ENCODE results near the gene RNF138. TPM values are rescaled to one million over a fixed set of nuclear protein-coding genes. Genes with fewer than 3 reads are reported as not detected.
"Not testable (repeated sequence)": the region's sequence is repeated elsewhere in the genome, so short reads cannot be mapped to it uniquely, and the experiment has no call there.

Gene RNF138
- total RNA-seq, 1 donor from 2014 or later, result 39.1 TPM

GRCh38 chr18:32074206-32074605 lies 17.5 kb upstream of the RNF138 start:
- Histone ChIP-seq H3K4me3 (ENCODE audit: low read length in 3 of 3) (no peak overlapping the region), H3K36me3 (ENCODE audit: control insufficient read depth in 3 of 3, insufficient read depth in 3 of 3, low read length in 3 of 3) (no peaks in the 10 kb centered on the region), H3K9me3 (ENCODE audit: control insufficient read depth in 3 of 3, low read length in 3 of 3) (no peaks in the 10 kb centered on the region), H3K9ac (ENCODE audit: low read depth in 1 of 3, low read length in 3 of 3) (no peak overlapping the region), H3K4me1 (ENCODE audit: control insufficient read depth in 3 of 3, insufficient read depth in 3 of 3, low read length in 3 of 3) (no peaks in the 10 kb centered on the region), H3K27ac (ENCODE audit: low read depth, low read length) (no peak overlapping the region), H3K27me3 (ENCODE audit: control insufficient read depth in 3 of 3, insufficient read depth in 3 of 3, low read length in 3 of 3) (no peaks in the 10 kb centered on the region)

- Histone ChIP-seq H3K9ac (ENCODE audit: low read depth in 1 of 3, low read length in 3 of 3) (no peak overlapping the region), H3K4me1 (ENCODE audit: control insufficient read depth in 3 of 3, insufficient read depth in 3 of 3, low read length in 3 of 3) (no peaks in the 10 kb centered on the region), H3K4me3 (ENCODE audit: low read length in 3 of 3) (no peak overlapping the region), H3K27me3 (ENCODE audit: control insufficient read depth in 3 of 3, insufficient read depth in 3 of 3, low read length in 3 of 3) (no peaks in the 10 kb centered on the region), H3K36me3 (ENCODE audit: control insufficient read depth in 3 of 3, insufficient read depth in 3 of 3, low read length in 3 of 3) (no peaks in the 10 kb centered on the region), H3K9me3 (ENCODE audit: control insufficient read depth in 3 of 3, low read length in 3 of 3) (no peaks in the 10 kb centered on the region), H3K27ac (ENCODE audit: low read depth, low read length) (no peak overlapping the region)
Observed at GRCh38 chr18:32078845-32079244, 12.8 kb upstream of the RNF138 start.

- peaks cover 2 to 18% (median 6%) of the 10 kb centered on the region in 3 donors for H3K4me1 ChIP-seq (ENCODE audit: control insufficient read depth in 3 of 3, insufficient read depth in 3 of 3, low read length in 3 of 3)
- no peak overlapping the region for H3K27ac ChIP-seq (ENCODE audit: low read depth, low read length)
- H3K9ac ChIP-seq (ENCODE audit: low read depth in 1 of 3, low read length in 3 of 3), result no peak overlapping the region
- H3K9me3 ChIP-seq (ENCODE audit: control insufficient read depth in 3 of 3, low read length in 3 of 3), result no peaks in the 10 kb centered on the region
- H3K36me3 ChIP-seq (ENCODE audit: control insufficient read depth in 3 of 3, insufficient read depth in 3 of 3, low read length in 3 of 3), result no peaks in the 10 kb centered on the region
- no peak overlapping the region for H3K4me3 ChIP-seq (ENCODE audit: low read length in 3 of 3)
- no peaks in the 10 kb centered on the region for H3K27me3 ChIP-seq (ENCODE audit: control insufficient read depth in 3 of 3, insufficient read depth in 3 of 3, low read length in 3 of 3)
Observed at GRCh38 chr18:32081881-32082280, 9.8 kb upstream of the RNF138 start.

- H3K9ac ChIP-seq (ENCODE audit: low read depth in 1 of 3, low read length in 3 of 3), result no peak overlapping the region
- no peak overlapping the region for H3K4me3 ChIP-seq (ENCODE audit: low read length in 3 of 3)
- H3K9me3 ChIP-seq (ENCODE audit: control insufficient read depth in 3 of 3, low read length in 3 of 3), result no peaks in the 10 kb centered on the region
- H3K27ac ChIP-seq (ENCODE audit: low read depth, low read length), result no peak overlapping the region
- peaks cover 2 to 18% (median 6%) of the 10 kb centered on the region in 3 donors for H3K4me1 ChIP-seq (ENCODE audit: control insufficient read depth in 3 of 3, insufficient read depth in 3 of 3, low read length in 3 of 3)
- no peaks in the 10 kb centered on the region for H3K36me3 ChIP-seq (ENCODE audit: control insufficient read depth in 3 of 3, insufficient read depth in 3 of 3, low read length in 3 of 3)
- no peaks in the 10 kb centered on the region for H3K27me3 ChIP-seq (ENCODE audit: control insufficient read depth in 3 of 3, insufficient read depth in 3 of 3, low read length in 3 of 3)
Observed at GRCh38 chr18:32083781-32084180, 7.9 kb upstream of the RNF138 start.

GRCh38 chr18:32086881-32087280 lies 4.8 kb upstream of the RNF138 start:
- no peaks in the 10 kb centered on the region for H3K27me3 ChIP-seq (ENCODE audit: control insufficient read depth in 3 of 3, insufficient read depth in 3 of 3, low read length in 3 of 3)
- peaks cover 2 to 21% (median 9%) of the 10 kb centered on the region in 3 donors for H3K4me1 ChIP-seq (ENCODE audit: control insufficient read depth in 3 of 3, insufficient read depth in 3 of 3, low read length in 3 of 3)
- H3K9me3 ChIP-seq (ENCODE audit: control insufficient read depth in 3 of 3, low read length in 3 of 3), result no peaks in the 10 kb centered on the region
- no peak overlapping the region for H3K9ac ChIP-seq (ENCODE audit: low read depth in 1 of 3, low read length in 3 of 3)
- H3K4me3 ChIP-seq (ENCODE audit: low read length in 3 of 3), result no peak overlapping the region
- H3K36me3 ChIP-seq (ENCODE audit: control insufficient read depth in 3 of 3, insufficient read depth in 3 of 3, low read length in 3 of 3), result no peaks in the 10 kb centered on the region
- no peak overlapping the region for H3K27ac ChIP-seq (ENCODE audit: low read depth, low read length)

- H3K27ac ChIP-seq (ENCODE audit: low read depth, low read length), result peak overlapping the region; percentile 100
- H3K9ac ChIP-seq (ENCODE audit: low read depth in 1 of 3, low read length in 3 of 3); H3K4me3 ChIP-seq (ENCODE audit: low read length in 3 of 3): not testable (repeated sequence)
Observed at GRCh38 chr18:32090831-32091230, 843 bp upstream of the RNF138 start.

GRCh38 chr18:32091325-32091723 lies 350 bp upstream of the RNF138 start:
- H3K9me3 ChIP-seq (ENCODE audit: control insufficient read depth in 3 of 3, low read length in 3 of 3), result no peaks in the 10 kb centered on the region
- H3K27ac ChIP-seq (ENCODE audit: low read depth, low read length), result peak overlapping the region; percentile 100
- peaks cover 0 to 18% (median 18%) of the 10 kb centered on the region in 3 donors for H3K4me1 ChIP-seq (ENCODE audit: control insufficient read depth in 3 of 3, insufficient read depth in 3 of 3, low read length in 3 of 3)
- H3K36me3 ChIP-seq (ENCODE audit: control insufficient read depth in 3 of 3, insufficient read depth in 3 of 3, low read length in 3 of 3), result no peaks in the 10 kb centered on the region
- H3K4me3 ChIP-seq (ENCODE audit: low read length in 3 of 3), result peak overlapping the region; percentile 60 to 78 (median 77)
- H3K27me3 ChIP-seq (ENCODE audit: control insufficient read depth in 3 of 3, insufficient read depth in 3 of 3, low read length in 3 of 3), result no peaks in the 10 kb centered on the region
- H3K9ac ChIP-seq (ENCODE audit: low read depth in 1 of 3, low read length in 3 of 3), result peak overlapping the region; percentile 83 to 97 (median 96)

More at GRCh38 chr18:32090831-32091230, 843 bp upstream of the RNF138 start:
- peaks cover 0 to 21% (median 14%) of the 10 kb centered on the region in 3 donors for H3K4me1 ChIP-seq (ENCODE audit: control insufficient read depth in 3 of 3, insufficient read depth in 3 of 3, low read length in 3 of 3)
- H3K9me3 ChIP-seq (ENCODE audit: control insufficient read depth in 3 of 3, low read length in 3 of 3); H3K36me3 ChIP-seq (ENCODE audit: control insufficient read depth in 3 of 3, insufficient read depth in 3 of 3, low read length in 3 of 3); H3K27me3 ChIP-seq (ENCODE audit: control insufficient read depth in 3 of 3, insufficient read depth in 3 of 3, low read length in 3 of 3): not testable (repeated sequence)

- Histone ChIP-seq H3K9me3 (ENCODE audit: control insufficient read depth in 3 of 3, low read length in 3 of 3) (no peaks in the 10 kb centered on the region), H3K27ac (ENCODE audit: low read depth, low read length) (peak overlapping the region; percentile 100), H3K27me3 (ENCODE audit: control insufficient read depth in 3 of 3, insufficient read depth in 3 of 3, low read length in 3 of 3) (no peaks in the 10 kb centered on the region), H3K4me3 (ENCODE audit: low read length in 3 of 3) (peak overlapping the region; percentile 86 to 97 (median 93)), H3K4me1 (ENCODE audit: control insufficient read depth in 3 of 3, insufficient read depth in 3 of 3, low read length in 3 of 3) (peaks cover 0 to 24% (median 18%) of the 10 kb centered on the region in 3 donors), H3K9ac (ENCODE audit: low read depth in 1 of 3, low read length in 3 of 3) (peak overlapping the region; percentile 90 to 97 (median 96)), H3K36me3 (ENCODE audit: control insufficient read depth in 3 of 3, insufficient read depth in 3 of 3, low read length in 3 of 3) (no peaks in the 10 kb centered on the region)
Observed at GRCh38 chr18:32092422-32093101, 888 bp downstream of the RNF138 start.

- Histone ChIP-seq H3K9ac (ENCODE audit: low read depth in 1 of 3, low read length in 3 of 3) (peak overlapping the region; percentile 90 to 97 (median 91)), H3K36me3 (ENCODE audit: control insufficient read depth in 3 of 3, insufficient read depth in 3 of 3, low read length in 3 of 3) (no peaks in the 10 kb centered on the region), H3K4me3 (ENCODE audit: low read length in 3 of 3) (peak overlapping the region; percentile 86 to 97 (median 93)), H3K27ac (ENCODE audit: low read depth, low read length) (peak overlapping the region; percentile 100), H3K9me3 (ENCODE audit: control insufficient read depth in 3 of 3, low read length in 3 of 3) (no peaks in the 10 kb centered on the region), H3K4me1 (ENCODE audit: control insufficient read depth in 3 of 3, insufficient read depth in 3 of 3, low read length in 3 of 3) (peaks cover 0 to 24% (median 18%) of the 10 kb centered on the region in 3 donors), H3K27me3 (ENCODE audit: control insufficient read depth in 3 of 3, insufficient read depth in 3 of 3, low read length in 3 of 3) (no peaks in the 10 kb centered on the region)
Observed at GRCh38 chr18:32093102-32093511, 1.4 kb downstream of the RNF138 start.

GRCh38 chr18:32093523-32093922 lies 1.8 kb downstream of the RNF138 start:
- H3K27me3 ChIP-seq (ENCODE audit: control insufficient read depth in 3 of 3, insufficient read depth in 3 of 3, low read length in 3 of 3), result no peaks in the 10 kb centered on the region
- no peaks in the 10 kb centered on the region for H3K9me3 ChIP-seq (ENCODE audit: control insufficient read depth in 3 of 3, low read length in 3 of 3)
- no peaks in the 10 kb centered on the region for H3K36me3 ChIP-seq (ENCODE audit: control insufficient read depth in 3 of 3, insufficient read depth in 3 of 3, low read length in 3 of 3)
- H3K27ac ChIP-seq (ENCODE audit: low read depth, low read length), result peak overlapping the region; percentile 100
- peaks cover 0 to 24% (median 18%) of the 10 kb centered on the region in 3 donors for H3K4me1 ChIP-seq (ENCODE audit: control insufficient read depth in 3 of 3, insufficient read depth in 3 of 3, low read length in 3 of 3)
- peak overlapping the region; percentile 86 to 97 (median 93) for H3K4me3 ChIP-seq (ENCODE audit: low read length in 3 of 3)
- peak overlapping the region; percentile 90 to 97 (median 91) for H3K9ac ChIP-seq (ENCODE audit: low read depth in 1 of 3, low read length in 3 of 3)
